A204.1 (cell line): ENCODE measurements around the gene ABR.
"Not testable (repeated sequence)": the region's sequence is repeated elsewhere in the genome, so short reads cannot be mapped to it uniquely, and the experiment has no call there.

Experiments used
- FAIRE-seq: peaks from 2 replicates; lab custom pipeline; 2012; peaks lifted over from hg19 to GRCh38; lab: Jason Lieb, UNC

Gene ABR

DNA sequence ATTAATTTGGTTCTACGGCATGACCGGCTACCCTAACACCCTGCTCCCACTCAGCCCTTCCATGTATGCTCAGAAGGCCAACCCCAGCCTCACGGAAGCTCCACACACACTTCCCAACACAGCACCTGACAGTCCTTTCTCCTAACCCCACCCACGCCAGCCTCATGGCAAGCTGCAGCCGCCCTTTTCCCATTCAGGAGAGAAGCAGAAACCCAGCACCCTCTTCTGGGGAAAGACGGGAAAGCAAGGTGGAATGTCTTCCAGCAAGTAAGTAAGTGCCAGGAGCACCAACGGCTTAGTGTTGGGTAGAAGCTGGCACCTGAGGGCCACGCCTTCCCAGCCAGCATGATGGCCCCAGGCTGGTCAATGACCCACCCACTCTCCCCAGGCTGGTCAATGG lies 32.1 kb downstream of the ABR start:
- peak; percentile 77 for FAIRE-seq

DNA sequence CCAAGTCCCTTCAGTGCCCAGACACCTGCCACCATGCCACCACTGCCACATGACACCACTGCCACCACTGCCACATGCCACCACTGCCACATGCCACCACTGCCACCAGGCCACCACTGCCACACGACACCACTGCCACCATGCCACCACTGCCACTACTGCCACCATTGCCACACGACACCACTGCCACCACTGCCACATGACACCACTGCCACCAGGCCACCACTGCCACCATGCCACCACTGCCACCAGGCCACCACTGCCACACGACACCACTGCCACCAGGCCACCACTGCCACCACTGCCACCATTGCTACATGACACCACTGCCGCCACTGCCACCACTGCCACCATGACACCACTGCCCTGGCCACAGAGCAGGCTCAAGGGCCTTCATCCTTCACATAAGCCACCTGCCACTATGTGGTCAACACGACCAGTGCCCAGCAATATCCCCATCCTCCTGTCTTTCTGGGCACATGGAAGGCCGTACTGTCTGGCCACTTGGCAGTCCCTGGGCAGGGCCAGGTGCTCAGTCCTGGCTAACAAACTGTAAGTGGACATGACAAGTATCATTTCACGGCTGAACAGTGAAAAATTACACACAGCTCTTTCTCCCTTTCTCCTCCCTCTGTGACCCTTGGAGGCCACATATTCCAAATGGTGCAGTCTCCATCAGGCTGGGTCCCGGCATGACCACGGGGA lies 33.1 kb downstream of the ABR start:
- no peak for FAIRE-seq

DNA sequence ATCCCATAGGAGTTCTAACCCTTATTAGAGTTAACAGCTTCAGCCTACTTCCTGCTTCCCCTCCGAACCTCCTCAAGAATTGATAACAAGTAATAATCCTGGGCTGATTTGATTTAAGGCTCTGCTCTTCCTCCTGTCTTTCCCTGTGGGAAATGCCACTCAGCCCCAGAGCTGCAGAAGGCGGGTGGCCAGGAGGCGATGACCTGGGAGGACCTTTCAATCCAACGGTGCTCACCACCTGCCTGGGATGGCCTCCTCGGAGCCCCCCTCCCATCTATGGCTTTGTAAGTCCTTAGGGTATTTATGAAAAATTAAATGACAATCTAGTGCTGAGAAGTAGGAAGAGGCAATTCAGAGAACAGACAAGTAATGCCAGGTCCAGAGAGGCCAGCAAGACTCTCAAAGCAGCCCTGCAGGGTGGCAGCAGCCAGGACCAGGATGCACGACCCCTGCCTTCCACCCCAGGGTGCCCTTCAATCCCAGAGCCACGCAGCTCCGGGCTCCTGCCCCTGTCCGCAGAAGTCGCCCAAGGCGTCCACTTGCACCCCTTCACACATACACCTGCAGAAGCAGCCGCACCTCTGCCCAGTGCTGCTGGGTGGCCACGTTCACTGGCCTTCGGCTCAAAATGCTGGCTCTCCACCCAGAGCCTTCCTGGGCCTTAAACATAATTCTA lies 34.3 kb downstream of the ABR start:
- FAIRE-seq: no peak

DNA sequence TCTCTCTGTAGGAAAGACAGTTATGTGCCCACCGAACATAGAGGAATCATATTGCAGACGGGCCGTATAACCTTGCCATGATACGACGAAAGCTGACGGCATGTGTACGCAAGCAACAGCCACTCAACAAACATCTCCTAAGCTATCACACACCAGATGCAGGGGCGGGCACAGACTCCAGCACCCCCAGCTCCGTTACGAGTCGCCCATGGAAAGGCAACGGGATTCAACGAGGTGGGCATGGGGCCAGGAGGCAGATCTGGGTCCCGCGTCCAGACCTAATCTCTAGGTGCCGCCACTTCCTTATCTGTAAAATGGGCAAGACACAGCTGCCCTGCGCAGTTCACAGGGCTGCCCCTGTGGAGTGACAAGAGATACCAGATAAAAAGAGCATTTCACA lies 35.6 kb downstream of the ABR start:
- no peak for FAIRE-seq

DNA sequence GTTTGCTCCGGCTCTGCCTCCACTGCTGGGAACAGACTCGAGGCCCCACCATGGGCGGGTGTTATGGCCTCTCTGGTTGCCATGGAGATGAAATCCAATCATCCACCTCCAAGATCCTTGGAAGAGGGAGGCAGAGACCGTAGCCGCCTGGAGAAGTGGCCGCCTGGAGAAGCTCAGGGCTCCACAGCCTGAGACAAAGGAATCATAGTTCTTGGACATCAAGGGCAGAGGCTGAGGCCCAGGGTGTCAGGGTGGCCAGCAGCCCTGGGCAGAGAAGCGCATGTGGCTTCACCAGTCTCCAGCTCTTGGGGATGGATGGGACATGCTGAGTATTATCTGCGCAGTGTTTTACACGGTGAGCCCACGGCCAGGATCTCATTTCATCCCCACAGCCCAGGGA lies 36.2 kb downstream of the ABR start:
- FAIRE-seq: no peak

DNA sequence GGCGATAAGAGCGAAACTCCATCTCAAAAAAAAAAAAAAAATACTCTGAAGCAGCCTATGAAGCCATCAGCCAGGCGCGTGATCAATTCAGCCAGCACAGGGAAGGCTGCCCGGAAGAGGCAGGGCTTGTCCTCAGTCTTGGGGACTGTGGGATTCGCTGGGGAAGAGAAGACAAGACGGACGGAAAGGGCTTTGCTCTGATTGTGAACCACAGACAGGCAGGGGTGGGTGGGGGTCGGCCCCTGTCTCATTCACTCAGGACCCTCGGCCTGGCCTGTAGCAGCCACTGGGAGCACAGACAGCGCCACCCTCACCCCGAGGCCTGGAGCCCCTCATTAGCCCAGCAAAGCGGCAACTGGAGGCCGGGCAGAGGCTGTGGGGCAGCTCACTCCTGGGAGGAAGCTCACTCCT lies 37.2 kb downstream of the ABR start:
- FAIRE-seq: no peak

DNA sequence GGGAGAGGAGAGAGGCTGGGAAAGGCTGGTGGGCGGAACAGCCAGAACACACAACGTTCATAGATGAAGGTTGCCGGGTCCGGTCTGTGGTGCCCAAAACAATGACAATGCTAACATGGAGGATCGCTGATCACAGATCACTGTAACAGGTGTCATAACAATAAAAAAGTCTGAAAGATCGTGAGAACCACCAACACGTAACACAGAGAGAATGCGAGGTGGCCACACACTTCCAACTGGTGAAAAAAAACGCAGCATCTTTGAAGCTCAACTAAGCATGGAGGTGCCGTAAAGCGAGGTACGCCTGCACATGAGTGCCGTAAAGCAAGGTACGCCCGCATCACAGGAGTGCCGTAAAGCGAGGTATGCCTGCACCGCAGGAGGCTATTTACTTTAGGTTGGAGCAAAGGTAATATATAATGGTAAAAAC lies 42.3 kb downstream of the ABR start:
- FAIRE-seq: no peak

DNA sequence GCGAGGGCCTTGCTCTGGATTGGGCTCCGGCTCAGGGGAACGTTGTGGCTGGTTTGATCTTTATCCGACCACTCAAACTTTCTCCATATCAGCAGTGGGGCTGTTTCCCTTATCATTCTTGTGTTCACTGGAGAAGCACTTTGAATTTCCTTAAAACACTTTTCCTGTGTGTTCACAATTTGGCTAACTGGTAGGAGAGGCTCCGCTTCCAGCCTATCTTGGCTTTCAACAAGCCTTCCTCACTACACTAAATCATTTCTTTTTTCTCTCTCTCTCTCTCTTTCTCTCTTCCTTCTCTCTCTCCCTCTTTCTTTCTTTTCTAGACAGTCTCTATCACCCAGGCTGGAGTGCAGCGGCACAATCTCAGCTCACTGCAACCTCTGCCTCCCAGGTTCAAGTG lies 43.0 kb downstream of the ABR start:
- no peak for FAIRE-seq

DNA sequence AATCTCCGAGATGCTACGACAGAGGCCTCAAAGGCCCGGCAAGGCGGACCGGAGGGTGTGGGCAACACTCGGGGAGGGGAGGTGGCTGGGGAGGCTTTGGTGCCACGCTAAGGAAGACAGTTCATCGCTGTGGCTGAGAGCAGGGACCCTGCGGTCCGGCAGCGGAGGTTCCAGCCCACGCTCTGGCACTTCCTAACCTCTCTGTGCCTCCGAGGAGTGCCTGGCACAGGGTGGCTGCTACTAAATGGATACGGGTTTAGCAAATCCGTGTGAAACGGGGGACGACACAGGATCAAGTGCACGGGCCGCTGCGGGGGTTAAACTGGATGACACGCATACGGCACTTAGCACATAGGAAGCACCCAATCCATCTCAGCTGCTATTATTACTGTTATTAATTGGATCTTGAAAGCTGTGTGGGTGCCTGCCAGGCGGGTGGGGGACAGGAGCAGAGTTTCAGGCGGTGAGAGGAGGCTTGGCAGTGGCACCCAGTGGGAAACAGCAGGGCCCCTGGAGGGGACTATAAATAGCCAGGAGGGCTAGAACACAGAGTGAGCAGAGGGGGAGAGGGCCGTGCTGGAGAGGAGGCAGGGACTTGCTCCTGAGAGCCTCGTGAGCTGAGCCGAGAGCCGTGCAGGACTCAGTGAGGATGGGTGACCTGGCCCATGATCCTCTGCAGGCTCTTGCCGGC lies 45.0 kb downstream of the ABR start:
- no peak for FAIRE-seq

DNA sequence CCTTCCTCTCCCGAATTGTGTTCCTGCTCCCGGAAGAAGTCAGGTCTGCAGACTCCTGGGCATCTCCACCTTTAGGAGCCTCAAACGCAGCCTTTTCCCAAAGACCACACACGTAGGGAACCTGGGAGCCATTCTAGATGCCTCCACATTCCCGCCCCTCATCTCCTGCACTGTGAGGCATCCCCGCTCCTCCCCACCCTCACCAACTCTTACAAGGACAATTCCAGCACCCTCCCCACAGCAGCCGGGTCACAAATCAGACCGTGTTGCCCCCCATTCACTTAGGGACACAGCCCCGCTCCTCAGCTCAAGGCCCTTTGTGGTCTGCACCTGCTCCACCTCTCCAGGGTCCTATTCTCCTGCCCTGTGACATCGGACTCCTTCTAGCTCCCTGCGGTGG lies 49.6 kb downstream of the ABR start:
- FAIRE-seq: no peak

DNA sequence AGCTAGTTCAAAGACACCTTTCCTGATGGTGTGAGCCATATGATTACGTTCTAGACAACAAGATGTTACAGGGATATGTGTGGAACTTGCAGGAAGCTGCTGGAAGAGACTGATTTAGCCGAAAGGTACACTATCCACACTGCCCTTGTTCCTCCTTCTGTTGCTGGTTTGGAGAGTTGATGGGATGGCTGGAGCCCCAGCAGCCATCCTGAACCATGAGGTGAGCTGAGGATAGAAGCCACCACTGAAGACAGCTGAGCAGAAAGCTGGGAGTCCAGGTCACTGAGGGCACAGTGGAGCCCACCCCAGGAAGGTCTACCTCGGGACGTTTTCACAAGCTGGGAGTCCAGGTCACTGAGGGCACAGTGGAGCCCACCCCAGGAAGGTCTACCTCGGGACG lies 51.3 kb downstream of the ABR start:
- not testable (repeated sequence) for FAIRE-seq

DNA sequence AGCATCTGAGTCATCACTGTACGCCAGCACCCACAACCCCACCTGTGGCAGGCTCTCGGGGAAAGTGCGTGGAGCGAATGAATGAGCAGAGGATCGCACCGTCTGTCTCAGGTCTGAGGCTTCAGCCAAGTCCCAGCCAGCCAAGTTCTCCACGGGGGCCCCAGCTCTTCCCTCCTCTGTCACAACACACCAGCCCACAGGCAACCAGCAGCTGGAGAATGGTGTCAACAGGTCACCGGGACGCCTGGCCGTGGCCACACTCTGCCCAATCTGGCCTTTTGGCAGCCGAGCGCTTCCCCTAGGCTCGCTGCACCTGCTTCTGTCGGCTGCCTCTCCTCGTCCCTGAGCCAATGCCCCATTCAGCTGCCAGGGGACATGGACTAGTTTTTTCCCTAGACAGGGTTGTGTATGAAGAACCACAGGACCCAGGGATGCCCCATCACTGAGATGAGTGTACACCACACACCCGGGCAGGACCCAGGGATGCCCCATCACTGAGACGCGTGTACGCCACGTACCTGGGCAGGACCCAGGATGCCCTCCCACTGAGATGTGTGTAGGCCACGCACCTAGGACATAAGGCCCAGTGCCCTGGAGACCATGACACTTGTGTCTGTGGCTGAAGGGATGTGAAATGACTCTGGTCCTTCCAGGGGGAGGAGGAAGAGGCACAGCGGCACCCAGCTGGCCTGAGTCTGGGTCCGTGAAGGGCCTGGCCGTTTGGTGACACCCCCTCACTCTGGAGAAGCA lies 52.8 kb downstream of the ABR start:
- no peak for FAIRE-seq

DNA sequence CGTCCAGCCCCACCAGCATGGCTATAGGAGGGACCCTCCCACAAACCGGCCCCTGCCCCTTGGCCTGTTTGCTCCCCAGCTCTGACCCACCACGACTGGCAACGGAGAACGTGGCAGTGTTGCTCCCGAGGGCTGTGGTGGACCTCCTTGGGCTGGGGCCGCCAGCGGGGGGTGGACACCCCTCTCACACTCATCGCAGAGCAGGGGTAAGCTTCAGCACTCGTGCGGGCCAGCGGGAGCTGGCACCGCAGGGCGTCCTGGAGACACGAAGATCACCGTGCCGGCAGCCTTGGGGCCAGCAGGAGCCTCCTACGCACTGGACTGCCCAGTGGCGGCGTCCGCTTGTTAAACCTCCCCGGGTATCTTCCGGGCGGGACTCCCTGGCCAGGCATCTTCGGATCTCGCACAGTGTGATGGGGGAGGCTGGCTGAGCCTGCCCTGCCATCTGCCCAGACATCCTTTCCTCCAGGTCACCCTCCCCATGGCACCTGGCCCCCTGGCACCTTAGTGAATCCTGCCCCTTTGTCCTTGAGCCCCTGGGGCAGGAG lies 53.5 kb downstream of the ABR start:
- FAIRE-seq: no peak

DNA sequence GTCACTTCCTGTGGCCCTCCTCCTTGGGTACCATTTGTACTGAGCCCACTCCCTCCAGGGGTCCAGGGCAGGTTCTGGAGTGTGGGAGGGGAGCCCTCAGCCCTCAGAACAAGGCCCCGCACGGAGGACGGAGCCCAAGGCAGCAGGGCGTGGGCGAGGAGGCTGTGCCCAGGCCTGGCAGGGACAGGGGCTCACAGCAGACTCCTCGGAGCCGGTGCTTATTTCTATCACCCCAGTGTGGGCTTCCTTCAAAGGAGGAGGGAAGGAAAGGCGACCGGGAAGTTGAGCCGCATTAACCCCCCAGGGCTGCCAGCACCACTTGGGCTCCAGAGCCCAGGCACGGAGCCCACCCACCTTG lies 54.0 kb downstream of the ABR start:
- no peak for FAIRE-seq

DNA sequence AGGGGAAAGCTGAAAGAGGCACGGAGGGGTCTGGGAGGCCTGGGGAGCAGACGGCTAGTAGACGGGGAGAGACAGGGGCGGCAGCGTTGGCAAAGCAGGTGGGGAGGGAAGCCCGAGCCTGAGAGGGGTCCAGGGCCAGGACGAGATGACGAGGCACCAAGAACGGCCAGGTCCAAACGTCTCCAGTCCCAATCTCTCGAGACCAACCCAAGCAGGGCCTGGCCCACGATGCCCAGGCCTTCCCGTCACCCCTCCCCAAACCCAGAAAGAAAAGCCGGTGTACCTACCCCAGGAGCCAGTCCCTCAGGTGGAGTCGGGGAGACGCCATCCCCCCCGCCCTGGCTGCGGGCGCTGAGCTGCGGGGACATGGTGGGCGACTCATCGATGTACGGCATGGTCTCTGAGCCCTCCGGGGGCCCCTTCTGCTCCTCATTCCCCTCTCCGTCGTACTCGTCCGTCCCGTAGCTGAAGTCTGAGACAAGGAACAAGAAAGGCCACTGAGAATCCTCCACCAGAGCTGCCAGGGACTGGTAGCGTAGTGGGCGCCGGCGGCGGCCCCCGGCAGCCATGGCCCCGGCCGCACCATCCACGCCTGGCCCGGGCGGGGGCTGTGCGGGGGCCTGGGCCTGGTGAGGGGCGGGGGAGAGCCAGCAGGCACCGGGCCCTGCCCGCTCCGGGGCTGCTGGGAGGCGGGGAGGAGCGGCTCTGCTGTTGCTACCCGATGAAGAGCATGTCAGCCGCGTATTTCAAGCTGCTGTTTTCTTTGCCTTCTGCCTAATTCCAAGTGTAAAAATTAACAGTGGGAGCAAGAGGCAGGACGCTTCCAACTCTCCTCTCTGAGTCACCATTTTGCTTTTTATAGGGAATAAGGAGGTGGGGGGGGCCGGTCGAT lies 54.6 kb downstream of the ABR start:
- no peak for FAIRE-seq

DNA sequence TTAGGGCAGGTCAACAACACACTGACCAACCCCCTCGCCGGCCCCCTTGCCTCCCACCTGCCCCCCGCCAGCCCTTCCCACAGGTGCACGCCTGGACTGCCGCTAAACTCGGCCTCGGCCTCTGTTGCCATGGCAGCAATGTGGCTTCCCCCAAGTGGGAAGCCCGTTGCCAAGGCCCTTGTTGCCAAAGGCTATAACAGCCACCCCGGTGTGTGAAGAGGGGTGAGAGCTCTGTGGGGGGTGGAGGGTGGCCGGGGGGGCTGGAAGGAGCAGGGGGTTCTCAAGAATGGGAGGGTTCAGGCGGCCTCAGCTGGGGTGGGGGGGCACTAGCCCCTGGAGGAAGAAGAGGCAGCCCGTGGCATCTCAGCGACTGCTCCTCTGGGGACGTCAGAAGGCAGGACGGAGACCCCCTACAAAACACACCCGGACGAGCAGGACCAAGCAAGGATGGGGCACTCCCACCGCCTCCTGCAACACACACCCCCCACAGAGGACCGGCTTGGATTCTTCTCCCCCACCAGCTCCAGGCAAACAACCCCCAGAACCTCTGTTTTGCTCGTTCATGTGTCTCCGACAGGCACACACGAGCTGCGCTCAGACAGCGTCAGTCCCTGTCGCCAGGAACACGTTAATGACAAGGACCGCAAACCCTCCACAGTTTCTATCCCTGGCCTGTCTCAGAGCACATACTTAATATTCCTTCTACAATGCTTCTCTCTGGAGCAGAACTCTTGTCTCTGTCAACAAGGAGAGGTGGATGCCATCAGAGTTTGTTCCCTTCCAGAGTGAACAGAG lies 55.7 kb downstream of the ABR start:
- no peak for FAIRE-seq

DNA sequence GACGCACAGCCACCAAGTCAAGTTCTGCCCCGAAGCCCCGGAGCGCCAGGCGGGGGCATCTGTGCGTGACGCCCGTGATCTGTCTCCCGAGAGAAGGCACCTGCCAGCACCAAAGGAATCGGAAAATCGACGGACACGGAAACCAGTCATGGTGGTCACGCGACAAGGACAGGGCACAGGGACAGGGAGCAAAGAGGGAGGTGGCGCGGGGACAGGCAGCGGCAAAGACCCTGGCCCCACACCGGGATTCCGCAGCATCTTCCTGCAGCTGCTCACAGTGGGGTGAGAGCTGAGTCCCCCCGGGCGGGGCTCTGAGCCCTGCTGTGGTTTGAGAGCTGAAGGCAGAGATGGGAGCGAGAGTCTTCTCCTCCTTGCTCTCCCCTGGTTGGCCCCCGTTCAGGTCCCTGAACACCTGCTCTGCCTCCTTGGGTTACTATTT lies 56.4 kb downstream of the ABR start:
- no peak for FAIRE-seq

DNA sequence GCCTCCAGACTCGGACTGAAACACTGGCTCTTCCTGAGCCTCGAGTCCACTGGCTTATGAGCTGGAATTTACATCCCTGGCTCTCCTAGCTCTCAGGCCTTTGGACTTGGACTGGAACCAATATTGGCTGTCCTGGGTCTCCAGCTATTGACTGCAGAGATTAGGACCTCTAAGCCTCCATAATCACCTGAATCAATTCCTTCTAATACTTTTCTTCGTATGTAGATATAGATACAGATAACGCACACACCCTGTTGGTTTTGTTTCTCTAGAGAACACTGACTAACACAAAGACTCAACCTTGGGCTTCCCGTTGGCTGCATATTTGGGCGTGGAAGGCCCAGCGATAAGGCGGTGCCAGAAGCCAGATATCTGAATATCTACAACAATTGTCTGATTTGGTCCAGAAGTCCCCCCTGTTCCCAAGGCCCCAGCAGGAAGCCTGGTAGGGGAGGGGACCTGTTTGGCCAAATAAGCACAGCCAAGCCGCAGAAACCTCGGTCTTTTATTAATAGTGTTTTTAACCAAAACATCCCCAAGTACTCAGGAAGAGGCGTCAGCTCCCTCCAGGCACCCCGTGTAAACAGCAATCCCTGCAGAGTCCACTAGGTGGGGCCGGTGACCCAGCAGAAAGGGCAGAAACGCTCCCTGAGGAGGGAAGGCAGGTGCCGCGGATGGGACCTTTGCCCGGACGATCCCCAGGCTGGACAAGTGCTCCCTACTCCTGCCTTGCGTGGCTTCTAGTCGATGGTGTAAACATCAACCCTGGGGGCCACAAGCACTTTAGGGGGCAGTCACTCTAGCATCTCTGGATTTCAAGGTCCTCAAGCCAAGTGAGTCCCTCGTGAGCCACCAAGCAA lies 57.0 kb downstream of the ABR start:
- no peak for FAIRE-seq

DNA sequence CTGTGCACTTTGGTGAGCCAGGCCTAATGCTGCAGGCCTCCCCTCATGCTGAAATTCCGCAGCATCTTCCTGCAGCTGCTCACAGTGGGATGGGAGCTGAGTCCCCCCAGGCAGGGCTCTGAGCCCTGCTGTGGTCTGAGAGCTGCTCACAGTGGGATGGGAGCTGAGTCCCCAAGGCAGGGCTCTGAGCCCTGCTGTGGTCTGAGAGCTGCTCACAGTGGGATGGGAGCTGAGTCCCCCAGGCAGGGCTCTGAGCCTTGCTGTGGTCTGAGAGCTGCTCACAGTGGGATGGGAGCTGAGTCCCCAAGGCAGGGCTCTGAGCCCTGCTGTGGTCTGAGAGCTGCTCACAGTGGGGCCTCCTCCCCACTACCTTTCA lies 58.4 kb downstream of the ABR start:
- FAIRE-seq: not testable (repeated sequence)
